Measurements from ENCODE around the gene IQCF6. TPM values are rescaled to one million over a fixed set of nuclear protein-coding genes. Genes with fewer than 3 reads are reported as not detected.

The IQCF6 gene
- total and polyA plus RNA-seq, 12 donors = not detected

DNA sequence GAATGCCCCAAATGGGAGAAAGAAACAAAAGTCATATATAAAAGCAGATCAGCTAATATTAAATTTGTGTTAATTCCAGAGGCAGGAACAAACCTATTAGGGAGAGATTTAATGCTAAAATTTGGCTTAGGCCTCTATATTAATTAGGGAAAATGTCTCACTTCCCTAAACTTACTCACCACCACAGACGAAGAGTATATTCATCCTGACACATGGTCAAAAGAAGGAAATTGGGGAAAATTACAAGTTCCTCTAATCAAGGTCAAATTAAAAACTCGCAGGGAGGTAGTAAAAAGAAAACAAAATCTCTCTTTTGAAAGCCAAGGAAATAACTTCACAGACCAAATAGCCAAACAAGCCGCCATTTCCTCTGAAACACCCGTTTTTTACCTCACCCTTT is 39.9 kb downstream of the IQCF6 start:
- no peaks in the 10 kb centered on the region for H3K4me1 ChIP-seq (replicated peaks in 1 of 2)
- H3K27ac ChIP-seq = no peak overlapping the region
- intact Hi-C loops (cut with DNase I) = no loop called here
- DNase-seq = no peak
- H3K27me3 ChIP-seq = peaks cover 20% of the 10 kb centered on the region
- H3K36me3 ChIP-seq (replicated peaks in 1 of 2) = no peaks in the 10 kb centered on the region
- H3K4me3 ChIP-seq = no peak overlapping the region
- no peaks in the 10 kb centered on the region for H3K9me3 ChIP-seq (replicated peaks in 1 of 3)
- WGBS, 4 donors = 45 to 49% (median 46%) methylated on average over 4 of the region's 4 CpGs
- TF ChIP-seq, protein P1, sequence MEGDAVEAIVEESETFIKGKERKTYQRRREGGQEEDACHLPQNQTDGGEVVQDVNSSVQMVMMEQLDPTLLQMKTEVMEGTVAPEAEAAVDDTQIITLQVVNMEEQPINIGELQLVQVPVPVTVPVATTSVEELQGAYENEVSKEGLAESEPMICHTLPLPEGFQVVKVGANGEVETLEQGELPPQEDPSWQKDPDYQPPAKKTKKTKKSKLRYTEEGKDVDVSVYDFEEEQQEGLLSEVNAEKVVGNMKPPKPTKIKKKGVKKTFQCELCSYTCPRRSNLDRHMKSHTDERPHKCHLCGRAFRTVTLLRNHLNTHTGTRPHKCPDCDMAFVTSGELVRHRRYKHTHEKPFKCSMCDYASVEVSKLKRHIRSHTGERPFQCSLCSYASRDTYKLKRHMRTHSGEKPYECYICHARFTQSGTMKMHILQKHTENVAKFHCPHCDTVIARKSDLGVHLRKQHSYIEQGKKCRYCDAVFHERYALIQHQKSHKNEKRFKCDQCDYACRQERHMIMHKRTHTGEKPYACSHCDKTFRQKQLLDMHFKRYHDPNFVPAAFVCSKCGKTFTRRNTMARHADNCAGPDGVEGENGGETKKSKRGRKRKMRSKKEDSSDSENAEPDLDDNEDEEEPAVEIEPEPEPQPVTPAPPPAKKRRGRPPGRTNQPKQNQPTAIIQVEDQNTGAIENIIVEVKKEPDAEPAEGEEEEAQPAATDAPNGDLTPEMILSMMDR (IDR thresholded peaks at IDR 0.05) = no peak
- no peak for TF ChIP-seq POLR2A (IDR thresholded peaks at IDR 0.05)

DNA sequence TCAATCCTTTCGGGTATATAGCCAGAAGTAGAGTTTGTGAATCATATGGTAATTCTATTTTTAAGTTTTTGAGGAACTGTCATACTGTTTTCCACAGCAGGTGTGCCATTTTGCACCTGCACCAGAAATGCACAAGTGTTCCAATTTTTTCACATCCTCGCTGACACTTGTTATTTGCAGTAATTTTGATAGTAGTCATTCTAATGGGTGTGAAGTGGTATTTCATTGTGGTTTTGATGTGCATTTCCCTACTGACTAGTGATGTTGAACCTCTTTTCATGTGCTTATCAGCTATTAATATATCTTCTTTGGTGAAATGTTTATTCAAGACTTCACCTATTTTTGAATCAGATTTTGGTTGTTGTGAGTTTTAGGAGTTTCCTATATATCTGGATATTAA is 43.1 kb downstream of the IQCF6 start:
- H3K4me1 ChIP-seq (replicated peaks in 1 of 2) = no peaks in the 10 kb centered on the region
- H3K27me3 ChIP-seq = peaks cover 21% of the 10 kb centered on the region
- intact Hi-C loops (cut with DNase I) = no loop called here
- no peak for TF ChIP-seq POLR2A (IDR thresholded peaks at IDR 0.05)
- TF ChIP-seq, protein P1 (IDR thresholded peaks at IDR 0.05) = no peak
- H3K4me3 ChIP-seq = no peak overlapping the region
- no peaks in the 10 kb centered on the region for H3K9me3 ChIP-seq (replicated peaks in 1 of 3)
- 70 to 83% (median 78%) methylated on average over 2 of the region's 2 CpGs for WGBS, 4 donors
- H3K36me3 ChIP-seq (replicated peaks in 1 of 2) = no peaks in the 10 kb centered on the region
- no peak overlapping the region for H3K27ac ChIP-seq
- DNase-seq = no peak

DNA sequence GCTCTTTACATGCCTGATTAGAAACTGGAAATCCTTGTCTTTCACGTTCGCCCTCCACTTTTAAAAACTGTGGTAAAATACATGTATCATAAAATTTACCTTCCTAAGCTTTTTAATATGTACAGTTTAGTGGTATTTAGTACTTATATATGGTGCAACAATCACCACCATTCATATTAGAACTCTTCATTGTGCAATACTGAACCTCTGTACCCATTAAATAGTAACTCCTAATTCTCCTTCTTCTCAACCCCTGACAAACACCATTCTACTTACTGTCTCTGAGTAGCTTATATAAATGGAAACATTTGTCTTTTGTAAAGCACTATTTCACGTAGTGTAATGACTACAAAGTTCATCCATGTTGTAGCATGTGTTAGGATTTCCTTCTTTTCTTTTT is 44.0 kb downstream of the IQCF6 start:
- TF ChIP-seq, protein P1 (IDR thresholded peaks at IDR 0.05) = no peak
- no peak for TF ChIP-seq POLR2A (IDR thresholded peaks at IDR 0.05)
- intact Hi-C loops (cut with DNase I) = no loop called here
- no peak overlapping the region for H3K27ac ChIP-seq
- H3K4me1 ChIP-seq (replicated peaks in 1 of 2) = no peaks in the 10 kb centered on the region
- H3K27me3 ChIP-seq = peaks cover 28% of the 10 kb centered on the region
- 64 to 68% (median 65%) methylated on average over 3 of the region's 3 CpGs for WGBS, 4 donors
- H3K9me3 ChIP-seq (replicated peaks in 1 of 3) = no peaks in the 10 kb centered on the region
- H3K36me3 ChIP-seq (replicated peaks in 1 of 2) = no peaks in the 10 kb centered on the region
- DNase-seq = no peak
- H3K4me3 ChIP-seq = no peak overlapping the region

- Histone ChIP-seq H3K27ac (no peak overlapping the region), H3K27me3 (peaks cover 28% of the 10 kb centered on the region), H3K36me3 (replicated peaks in 1 of 2) (no peaks in the 10 kb centered on the region), H3K9me3 (replicated peaks in 1 of 3) (no peaks in the 10 kb centered on the region), H3K4me3 (no peak overlapping the region), H3K4me1 (replicated peaks in 1 of 2) (no peaks in the 10 kb centered on the region)
- 28 to 46% (median 38%) methylated on average over 3 of the region's 3 CpGs for WGBS, 4 donors
- intact Hi-C loops (cut with DNase I) = no loop called here
- TF ChIP-seq POLR2A (IDR thresholded peaks at IDR 0.05) = no peak
- TF ChIP-seq, protein P1 (IDR thresholded peaks at IDR 0.05) = no peak
- DNase-seq = no peak
Observed at GRCh38 chr3:51734572-51734907, 44.5 kb downstream of the IQCF6 start.
